Smooth muscle cell of the brain vasculature (primary cell): ENCODE results near the gene TANGO6.
"Not testable (repeated sequence)": the region's sequence is repeated elsewhere in the genome, so short reads cannot be mapped to it uniquely, and the experiment has no call there.

Experiments used
- DNase-seq: peaks from one replicate; pipeline ENCODE4 v3.0.0-alpha.2; 2012; ENCODE audit warnings: low read depth, low spot score

Gene TANGO6

GRCh38 chr16:69116256-69116875 is 273.0 kb downstream of the TANGO6 start:
- no peak for DNase-seq

DNA sequence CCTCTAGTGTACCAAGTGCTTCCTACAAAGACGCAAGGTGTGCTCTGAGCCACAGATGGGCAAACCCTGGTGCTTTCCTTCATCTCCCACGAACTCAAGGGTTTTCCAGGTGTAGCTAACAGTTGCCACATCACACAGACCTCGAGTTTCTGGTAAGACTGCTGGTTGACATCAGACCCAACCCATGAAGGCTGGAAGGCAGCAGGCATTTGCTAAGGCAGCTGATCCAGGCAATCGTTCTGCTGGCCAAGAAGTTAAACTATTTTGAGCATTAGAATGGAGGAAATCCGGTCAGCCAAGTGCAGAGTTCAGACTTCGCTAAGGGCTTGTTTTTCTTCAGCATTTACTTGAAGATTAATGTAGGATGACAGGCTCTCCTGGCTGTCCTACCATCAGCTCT is 273.6 kb downstream of the TANGO6 start:
- DNase-seq: no peak

GRCh38 chr16:69118468-69118867 is 275.1 kb downstream of the TANGO6 start:
- no peak for DNase-seq

- no peak for DNase-seq
These were observed 275.7 kb downstream of the TANGO6 start for GRCh38 chr16:69118994-69119393.

DNA sequence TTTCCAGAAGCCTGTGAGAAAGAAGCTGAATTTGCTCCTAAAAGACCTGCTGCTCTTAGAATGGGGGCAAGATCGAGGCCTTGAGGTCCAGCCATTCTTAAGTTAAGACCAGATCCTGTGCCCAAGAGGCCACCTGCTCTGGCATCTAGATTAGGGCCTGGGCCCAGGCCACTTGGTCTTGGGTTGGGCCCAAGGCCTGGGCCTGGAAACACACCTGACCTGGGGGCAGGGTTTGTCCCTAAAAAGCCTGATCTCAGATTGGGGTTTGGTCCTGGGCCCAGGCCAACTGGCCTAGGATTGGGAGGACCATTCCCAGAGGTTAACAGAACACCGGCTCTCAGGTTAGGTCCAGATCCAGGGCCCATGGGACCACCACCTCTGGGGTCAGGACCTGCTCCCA is 276.2 kb downstream of the TANGO6 start:
- DNase-seq: no peak

GRCh38 chr16:69120096-69120664 is 276.8 kb downstream of the TANGO6 start:
- no peak for DNase-seq

DNA sequence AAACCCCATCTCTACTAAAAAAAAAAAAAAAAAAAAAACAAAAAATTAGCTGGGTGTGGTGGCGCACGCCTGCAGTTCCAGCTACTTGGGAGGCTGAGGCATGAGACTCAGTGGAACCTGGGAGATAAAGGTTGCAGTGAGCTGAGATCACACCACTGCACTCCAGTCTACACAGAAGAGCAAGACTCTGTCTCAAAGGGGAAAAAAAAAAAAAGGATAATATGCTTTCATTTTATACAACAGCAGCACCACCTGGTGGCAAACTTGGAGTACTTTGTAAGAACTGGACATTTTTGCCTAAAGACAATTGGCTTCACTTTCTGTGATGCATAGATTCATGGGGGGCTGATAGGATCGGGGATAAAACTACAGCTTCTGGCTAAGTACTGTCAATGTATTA is 280.6 kb downstream of the TANGO6 start:
- DNase-seq: peak; percentile 65

DNA sequence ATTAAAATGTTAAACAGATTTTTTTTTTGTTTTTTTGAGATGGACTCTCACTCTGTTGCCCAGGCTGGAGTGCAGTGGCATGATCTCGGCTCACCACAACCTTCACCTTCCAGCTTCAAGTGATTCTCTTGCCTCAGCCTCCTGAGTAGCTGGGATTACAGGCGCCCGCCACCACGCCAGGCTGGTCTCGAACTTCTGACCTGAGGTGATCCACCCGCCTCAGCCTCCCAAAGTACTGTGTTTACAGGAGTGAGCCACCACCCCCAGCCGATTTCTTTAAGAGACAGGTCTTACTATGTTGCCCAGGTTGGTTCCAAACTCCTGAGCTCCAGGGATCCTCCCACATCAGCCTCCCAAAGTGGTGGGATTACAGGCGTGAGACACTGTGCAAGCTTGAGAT is 281.1 kb downstream of the TANGO6 start:
- DNase-seq: not testable (repeated sequence)

DNA sequence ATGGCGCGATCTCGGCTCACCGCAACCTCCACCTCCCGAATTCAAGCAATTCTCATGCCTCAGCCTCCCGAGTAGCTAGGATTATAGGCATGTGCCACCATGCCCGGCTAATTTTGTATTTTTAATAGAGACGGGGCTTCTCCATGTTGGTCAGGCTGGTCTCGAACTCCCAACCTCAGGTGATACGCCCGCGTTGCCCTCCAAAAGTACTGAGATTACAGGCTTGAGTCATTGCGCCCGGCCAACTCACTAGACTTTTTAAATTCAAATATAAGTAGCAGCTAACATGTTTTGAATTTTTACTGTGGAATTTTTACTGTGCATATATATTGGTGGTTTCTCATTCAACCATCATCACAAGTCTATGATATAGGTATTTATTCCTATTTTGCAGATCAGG is 281.6 kb downstream of the TANGO6 start:
- DNase-seq: not testable (repeated sequence)

- no peak for DNase-seq
These were observed 282.9 kb downstream of the TANGO6 start for GRCh38 chr16:69126221-69126620.

GRCh38 chr16:69126801-69127200 is 283.5 kb downstream of the TANGO6 start:
- DNase-seq: not testable (repeated sequence)

DNA sequence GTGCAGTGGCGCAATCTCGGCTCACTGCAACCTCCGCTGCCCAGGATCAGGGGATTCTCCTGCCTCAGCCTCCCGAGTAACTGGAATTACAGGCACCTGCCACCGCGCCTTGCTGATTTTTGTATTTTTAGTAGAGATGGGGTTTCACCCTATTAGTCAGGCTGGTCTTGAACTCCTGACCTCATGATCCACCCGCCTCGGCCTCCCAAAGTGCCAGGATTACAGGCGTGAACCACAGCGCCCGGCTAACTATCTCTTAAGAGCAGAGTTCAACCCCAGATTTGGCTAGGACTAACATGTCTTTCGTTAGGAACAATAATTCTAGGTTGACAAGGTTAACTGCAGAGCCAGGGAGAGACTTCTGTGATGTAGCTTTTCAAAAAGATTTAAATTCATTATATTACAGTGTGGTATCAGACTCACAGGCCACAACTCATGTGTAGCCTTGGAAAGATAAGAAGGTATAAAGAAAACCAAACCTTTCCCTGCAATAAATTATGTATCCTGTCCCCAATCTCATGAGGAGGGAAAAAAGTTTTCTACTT is 284.7 kb downstream of the TANGO6 start:
- DNase-seq: no peak

DNA sequence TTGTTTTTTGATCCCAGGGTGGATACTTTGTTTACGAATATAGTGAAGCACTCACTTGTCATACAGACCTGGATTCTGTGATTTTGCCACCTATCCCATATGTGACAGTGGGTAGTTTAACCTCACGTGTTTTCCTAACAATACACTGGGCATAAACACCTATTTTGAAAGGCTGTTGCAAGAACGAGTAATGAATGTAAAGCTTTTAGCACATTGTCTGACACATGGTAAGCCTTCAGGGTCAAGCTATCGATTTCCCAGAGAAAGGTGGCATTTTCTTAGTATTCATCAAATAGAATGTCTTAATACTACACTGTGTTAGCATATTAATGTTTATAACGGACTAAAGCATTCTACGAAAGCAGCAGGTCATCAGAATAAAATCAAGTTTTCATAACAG is 287.1 kb downstream of the TANGO6 start:
- DNase-seq: no peak

DNA sequence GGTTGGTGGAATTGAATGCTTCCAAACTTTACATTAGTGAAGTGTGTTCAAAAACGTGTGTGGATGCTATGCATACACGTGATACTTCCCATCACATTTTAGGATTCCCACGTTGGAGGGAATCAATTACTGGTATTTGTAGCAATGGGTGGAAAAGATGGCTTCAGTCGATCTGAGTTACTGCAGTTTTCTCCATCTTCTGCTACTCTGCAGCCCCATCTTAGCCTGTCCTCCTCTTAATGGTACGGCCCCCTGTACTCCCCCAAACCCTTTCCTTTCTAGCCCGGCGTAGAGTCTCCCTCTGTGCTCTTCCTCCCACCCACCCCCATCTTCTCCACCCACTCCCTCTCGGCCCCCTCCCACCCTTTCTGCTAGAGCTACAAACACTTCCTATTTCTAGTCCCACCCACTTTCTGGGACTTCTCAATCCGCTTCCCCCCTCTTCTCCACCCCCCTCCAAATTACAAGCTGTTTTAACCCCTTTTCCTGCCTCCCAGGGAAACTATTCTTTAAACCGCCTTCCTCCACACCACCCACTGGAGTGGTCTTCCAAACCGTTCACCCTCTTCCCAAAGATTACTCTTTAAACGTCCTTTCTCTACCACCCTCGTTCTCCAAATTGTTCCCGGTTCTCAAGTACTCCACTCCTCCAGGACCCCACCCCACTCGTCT is 288.0 kb downstream of the TANGO6 start:
- no peak for DNase-seq

GRCh38 chr16:69131839-69132423 is 288.6 kb downstream of the TANGO6 start:
- DNase-seq: peak; percentile 39

- peak; percentile 39 for DNase-seq
These were observed 289.3 kb downstream of the TANGO6 start, which contains the start of the genes CHTF8 and UTP4 for GRCh38 chr16:69132424-69133252. Gene CHTF8, minus strand, starts transcription at chr16:69132588. Its CDS starts 11,130 bp downstream, at chr16:69121458. Gene UTP4, plus strand, starts transcription at chr16:69132649. Its CDS starts 811 bp downstream, at chr16:69133460.

DNA sequence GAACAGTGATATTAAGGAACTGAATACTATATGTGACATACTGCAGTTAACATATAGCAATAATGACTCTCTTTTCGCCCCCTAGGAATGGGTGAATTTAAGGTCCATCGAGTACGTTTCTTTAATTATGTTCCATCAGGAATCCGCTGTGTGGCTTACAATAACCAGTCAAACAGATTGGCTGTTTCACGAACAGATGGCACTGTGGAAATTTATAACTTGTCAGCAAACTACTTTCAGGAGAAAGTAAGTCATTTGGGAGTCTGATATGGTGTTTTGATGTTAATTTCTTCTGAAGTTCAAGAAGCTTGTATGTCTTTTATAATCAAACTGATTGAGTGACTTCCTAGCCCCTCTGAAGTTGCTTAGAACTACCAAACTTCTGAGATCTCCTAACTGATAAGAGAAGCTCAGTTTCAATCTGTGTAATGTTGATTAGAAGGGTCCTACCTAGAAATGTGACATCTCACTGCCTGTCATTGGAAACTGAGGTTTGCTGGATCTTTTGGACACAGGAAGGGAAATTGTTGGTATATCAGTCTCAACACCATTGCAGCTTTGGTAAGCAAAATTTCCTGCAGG is 290.1 kb downstream of the TANGO6 start:
- DNase-seq: no peak
